Dermis blood vessel endothelial cell (primary cell): Measurements from ENCODE around the gene ZNF670. TPM values are rescaled to one million over a fixed set of nuclear protein-coding genes. Genes with fewer than 3 reads are reported as not detected.

Source experiments
- DNase-seq: peaks from one replicate; pipeline ENCODE4 v3.0.0; 2010
- total RNA-seq: library from RNA; depleted of rRNA; stranded (reverse); fragments of >200 nt; gene quantifications from 2 replicates; pipeline ENCODE4 v1.2.3, GENCODE V29; 2014

The ZNF670 gene
- total RNA-seq, 1 donor from 2014 or later, result 10.4 TPM

GRCh38 chr1:247103859-247104591 lies 25.4 kb upstream of the ZNF670 start, which contains the start of gene ZNF669:
TSS of gene ZNF669 (minus strand) at chr1:247104356. CDS start at chr1:247104199, 157 bp downstream.
- DNase-seq, result peak; percentile 97

GRCh38 chr1:247102381-247102780 lies 23.8 kb upstream of the ZNF670 start:
- DNase-seq, result no peak

DNA sequence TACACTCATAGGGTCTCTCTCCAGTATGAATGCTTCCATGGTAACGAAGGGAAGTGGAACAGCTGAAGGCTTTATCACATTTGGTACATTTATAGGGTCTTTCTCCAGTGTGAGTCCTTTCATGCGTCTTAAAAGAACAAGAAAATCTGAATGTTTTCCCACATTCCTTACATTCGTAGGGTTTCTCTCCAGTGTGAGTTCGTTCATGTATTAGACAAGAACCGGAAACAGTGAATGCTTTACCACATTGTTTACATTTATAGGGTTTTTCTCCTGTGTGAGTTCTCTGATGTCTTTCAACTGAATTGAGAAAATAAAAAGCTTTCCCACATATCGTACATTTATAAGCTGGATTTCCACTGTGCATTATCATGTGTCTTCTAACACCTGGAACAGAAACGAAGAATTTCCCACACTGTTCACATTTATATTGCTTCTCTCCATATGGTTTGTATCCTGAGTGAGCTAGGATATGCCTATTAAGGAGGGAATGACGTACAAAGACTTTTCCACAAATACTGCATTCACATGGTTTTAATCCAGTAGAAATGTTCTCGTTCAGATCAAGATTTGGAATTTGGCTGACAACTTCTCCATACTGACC lies 22.2 kb upstream of the ZNF670 start:
- no peak for DNase-seq

DNA sequence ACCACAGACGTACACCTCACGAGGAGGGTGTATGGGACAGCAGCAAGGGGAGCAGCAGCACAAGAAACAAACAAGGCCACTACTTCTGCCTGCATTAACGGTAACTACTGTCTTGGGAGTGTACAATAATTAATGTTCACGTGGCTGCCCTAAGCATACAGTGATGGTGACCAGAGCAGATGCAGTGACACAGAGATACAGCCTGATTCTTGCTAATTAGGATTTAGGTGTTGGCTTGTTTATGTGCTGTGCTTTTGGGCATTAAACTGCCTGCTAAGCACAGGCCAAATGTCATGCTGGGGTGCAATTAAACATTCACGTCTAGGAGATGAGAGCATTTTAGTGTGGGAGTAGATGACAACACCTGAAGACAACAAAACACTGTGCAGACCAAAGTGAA lies 18.3 kb upstream of the ZNF670 start:
- no peak for DNase-seq

DNA sequence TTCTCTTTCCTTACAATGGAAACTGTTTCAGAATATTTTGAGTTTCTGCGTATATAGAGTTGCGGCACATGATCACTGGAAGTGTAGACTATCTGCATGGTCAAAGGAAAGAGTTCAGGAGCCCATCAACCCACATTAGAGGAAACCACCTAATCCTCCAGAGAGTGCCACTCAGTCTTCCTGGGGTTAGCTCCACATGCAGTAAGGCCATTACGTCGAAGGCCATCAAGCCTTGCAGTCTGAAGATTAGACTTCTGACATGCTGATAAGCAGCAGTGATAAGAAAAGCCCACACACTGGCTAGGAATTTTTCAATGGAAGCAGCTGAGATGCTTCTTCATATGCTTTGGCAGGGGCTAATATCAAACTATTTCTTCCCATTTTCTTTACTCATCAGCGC lies 17.9 kb upstream of the ZNF670 start:
- no peak for DNase-seq

GRCh38 chr1:247096112-247096511 lies 17.5 kb upstream of the ZNF670 start:
- DNase-seq, result no peak

- no peak for DNase-seq
Measured at GRCh38 chr1:247090455-247090854, 11.8 kb upstream of the ZNF670 start.

DNA sequence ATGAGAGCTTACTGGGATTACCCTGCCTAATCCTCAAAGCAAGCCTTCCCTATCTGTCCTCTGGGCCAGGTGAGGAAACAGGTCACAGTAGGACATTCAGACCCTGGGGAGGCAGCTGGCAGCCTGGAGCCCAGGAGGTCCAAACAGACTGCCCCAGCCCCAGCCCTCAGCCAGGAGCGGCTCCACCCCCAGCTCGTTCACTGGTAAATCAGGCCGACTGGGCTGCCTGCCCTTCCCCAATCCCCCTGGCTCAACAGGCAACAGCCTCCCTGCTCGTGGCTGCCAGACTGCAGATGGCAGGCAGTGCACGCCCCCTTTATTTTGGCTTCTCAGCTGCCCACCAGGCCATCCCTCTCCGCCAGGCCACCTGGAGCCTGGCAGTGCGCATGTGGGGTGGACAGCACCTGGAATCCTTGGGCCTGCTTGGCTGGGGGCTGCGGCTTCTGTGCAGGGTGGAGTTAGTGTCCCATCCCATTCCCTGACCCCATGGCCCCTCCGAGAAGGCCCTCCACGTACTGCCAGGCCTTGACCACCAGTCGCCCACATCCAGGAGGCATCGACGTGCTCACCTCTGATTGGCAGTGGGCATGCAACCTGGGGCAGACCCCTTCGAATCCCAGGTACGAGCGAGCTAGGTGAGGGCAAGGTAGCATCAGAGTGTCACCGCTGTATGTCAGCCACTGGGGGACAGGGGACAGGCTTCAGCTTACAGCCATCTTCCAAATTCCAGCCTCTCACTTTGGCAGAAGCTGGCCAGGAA lies 11.2 kb upstream of the ZNF670 start:
- no peak for DNase-seq

GRCh38 chr1:247088967-247089366 lies 10.4 kb upstream of the ZNF670 start:
- DNase-seq, result no peak

DNA sequence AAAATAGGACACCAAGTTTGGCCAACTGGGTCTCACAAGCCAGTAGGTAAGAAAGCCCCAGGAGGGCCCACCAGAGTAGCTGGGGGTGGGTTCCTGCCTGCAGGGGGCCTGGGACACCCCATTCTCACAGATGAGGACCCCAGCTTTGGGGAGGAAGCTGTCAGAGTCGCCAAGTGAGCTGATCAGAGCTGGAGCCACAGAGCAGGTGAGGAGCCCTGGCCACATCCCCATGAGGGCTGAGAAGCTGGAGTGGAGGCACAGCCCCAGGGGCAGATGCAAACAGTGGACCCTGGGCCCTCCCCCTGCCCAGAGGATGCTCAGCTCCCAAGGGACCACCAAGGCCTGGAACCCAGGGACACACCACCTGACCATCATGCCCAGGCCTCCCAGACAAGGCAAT lies 8.6 kb upstream of the ZNF670 start:
- no peak for DNase-seq

GRCh38 chr1:247085310-247085709 lies 6.7 kb upstream of the ZNF670 start:
- DNase-seq, result no peak

GRCh38 chr1:247084771-247085170 lies 6.2 kb upstream of the ZNF670 start:
- DNase-seq, result no peak

DNA sequence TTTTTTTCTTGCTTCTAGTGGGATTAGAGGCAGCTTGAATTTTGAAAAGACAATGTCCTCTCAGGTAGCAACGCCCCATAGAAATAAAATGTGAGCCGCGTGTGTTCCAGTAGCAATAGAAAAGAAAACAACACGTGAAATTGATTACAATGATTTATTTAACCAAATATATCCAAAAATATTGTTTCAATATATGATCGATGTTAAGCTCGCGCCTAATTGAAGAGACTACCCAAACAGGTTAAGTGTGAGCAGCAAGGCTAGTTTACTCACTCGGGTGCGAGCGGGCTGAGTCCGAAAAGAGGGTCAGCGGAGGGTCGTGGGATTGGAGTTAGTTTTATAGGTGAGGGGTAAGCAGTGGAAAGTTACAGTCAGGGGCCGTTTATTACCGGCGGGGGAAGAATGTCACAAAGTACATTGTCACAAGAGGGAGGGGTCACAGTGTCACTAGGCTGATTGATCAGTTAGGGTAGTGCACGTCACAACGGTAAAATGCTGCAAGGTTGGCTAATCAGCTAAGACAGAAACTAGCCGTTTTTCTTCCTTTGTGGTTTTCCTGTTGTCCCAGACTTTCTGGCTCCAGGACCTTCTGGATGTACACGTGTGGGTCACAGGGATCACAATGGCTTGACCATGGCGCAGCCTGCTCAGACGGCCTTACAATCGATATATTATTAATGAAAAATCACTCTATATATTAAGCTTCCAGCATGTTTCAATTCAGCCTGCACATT lies 697 bp upstream of the ZNF670 start:
- peak; percentile 20 for DNase-seq

DNA sequence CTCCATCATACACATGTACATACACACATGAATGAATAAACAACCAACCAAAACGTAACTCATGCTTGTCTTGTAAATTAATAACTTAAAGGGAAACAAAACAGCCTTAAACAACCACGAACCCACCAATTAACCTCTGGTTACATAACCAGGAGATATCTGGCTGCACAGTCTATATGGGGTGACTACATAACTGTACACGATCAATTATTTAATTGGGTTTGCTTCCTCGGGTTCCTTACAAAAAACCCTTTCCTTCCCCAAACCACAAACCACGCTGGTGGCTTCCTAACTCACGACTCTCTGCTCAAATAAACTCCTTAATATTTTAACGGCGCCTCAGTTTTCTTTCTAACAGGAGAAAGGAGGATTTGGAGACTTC lies 744 bp downstream of the ZNF670 start:
- no peak for DNase-seq

GRCh38 chr1:247077213-247077612 lies 1.4 kb downstream of the ZNF670 start:
- peak; percentile 16 for DNase-seq

- DNase-seq, result no peak
Measured at GRCh38 chr1:247070645-247071044, 8.0 kb downstream of the ZNF670 start.

- DNase-seq, result peak; percentile 18
Measured at GRCh38 chr1:247064304-247064703, 14.3 kb downstream of the ZNF670 start.

GRCh38 chr1:247060771-247061170 lies 17.8 kb downstream of the ZNF670 start:
- DNase-seq, result no peak

DNA sequence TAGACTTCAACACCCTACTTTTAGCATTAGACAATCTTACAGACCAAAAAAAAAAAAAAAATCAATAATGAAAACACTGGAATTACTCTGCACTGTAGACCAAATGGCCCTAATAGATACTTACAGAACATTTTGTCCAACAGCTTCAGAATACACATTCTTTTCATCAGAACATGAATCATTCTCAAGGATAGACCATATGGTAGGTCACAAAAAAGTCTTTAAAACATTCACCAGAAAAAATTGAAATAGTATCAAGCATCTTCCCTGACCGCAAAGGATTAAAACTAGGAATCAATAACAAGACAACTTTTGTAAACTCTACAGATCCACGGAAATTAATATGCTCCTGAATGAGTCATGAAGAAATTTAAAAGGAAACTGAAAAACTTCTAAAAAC lies 22.5 kb downstream of the ZNF670 start:
- no peak for DNase-seq

- peak; percentile 91 for DNase-seq
Measured at GRCh38 chr1:247054992-247055415, 23.6 kb downstream of the ZNF670 start.

GRCh38 chr1:247047702-247048101 lies 30.9 kb downstream of the ZNF670 start:
- DNase-seq, result no peak

GRCh38 chr1:247047260-247047659 lies 31.4 kb downstream of the ZNF670 start:
- no peak for DNase-seq

GRCh38 chr1:247043406-247043805 lies 35.2 kb downstream of the ZNF670 start:
- no peak for DNase-seq
